NCI-H128 (cell line): ENCODE data around the gene KCNC3.

Source experiments
- DNase-seq: peaks from one replicate; lab custom pipeline; 2025; ENCODE audit not compliant: unreplicated experiment; lab: John Stamatoyannopoulos, UW

Gene KCNC3

GRCh38 chr19:50312967-50313811 lies 16.0 kb downstream of the KCNC3 start:
- DNase-seq, result no peak

GRCh38 chr19:50311723-50312635 lies 17.2 kb downstream of the KCNC3 start:
- DNase-seq, result no peak

GRCh38 chr19:50310759-50311465 lies 18.3 kb downstream of the KCNC3 start:
- DNase-seq, result no peak

- no peak for DNase-seq
Measured at GRCh38 chr19:50309396-50310125, 19.6 kb downstream of the KCNC3 start.

GRCh38 chr19:50308991-50309390 lies 20.2 kb downstream of the KCNC3 start:
- DNase-seq, result no peak

GRCh38 chr19:50303558-50303957 lies 25.6 kb downstream of the KCNC3 start:
- no peak for DNase-seq

GRCh38 chr19:50301607-50301971 lies 27.6 kb downstream of the KCNC3 start:
- DNase-seq, result no peak

- no peak for DNase-seq
Measured at GRCh38 chr19:50300814-50301606, 28.2 kb downstream of the KCNC3 start.

GRCh38 chr19:50300051-50300450 lies 29.1 kb downstream of the KCNC3 start:
- DNase-seq, result no peak

- DNase-seq, result no peak
Measured at GRCh38 chr19:50293263-50294004, 35.7 kb downstream of the KCNC3 start.

- DNase-seq, result no peak
Measured at GRCh38 chr19:50292216-50292827, 36.9 kb downstream of the KCNC3 start.

GRCh38 chr19:50290775-50291174 lies 38.4 kb downstream of the KCNC3 start:
- DNase-seq, result no peak

GRCh38 chr19:50290011-50290410 lies 39.2 kb downstream of the KCNC3 start:
- no peak for DNase-seq

- DNase-seq, result no peak
Measured at GRCh38 chr19:50288954-50289353, 40.2 kb downstream of the KCNC3 start.

GRCh38 chr19:50287331-50287730 lies 41.8 kb downstream of the KCNC3 start:
- DNase-seq, result no peak

GRCh38 chr19:50286443-50286842 lies 42.7 kb downstream of the KCNC3 start:
- DNase-seq, result no peak

GRCh38 chr19:50285833-50286232 lies 43.3 kb downstream of the KCNC3 start:
- no peak for DNase-seq

- no peak for DNase-seq
Measured at GRCh38 chr19:50281491-50281890, 47.7 kb downstream of the KCNC3 start.

GRCh38 chr19:50280983-50281382 lies 48.2 kb downstream of the KCNC3 start:
- no peak for DNase-seq
